T-cell (primary cell): ENCODE measurements around the gene GPATCH2L. TPM values are rescaled to one million over a fixed set of nuclear protein-coding genes. Genes with fewer than 3 reads are reported as not detected.
A peak's percentile ranks its signal among the peaks of the same experiment; 100 is the strongest.

Experiments
- ATAC-seq, 4 experiments: fragments of 200-7000 bp in 3 of 4; fragments of 150-1000 bp in 1 of 4; cut with Tn5 transposase; replicated peaks in 1 of 4; 1 replicate in 3 of 4; 2 replicates in 1 of 4; pipeline ENCODE4 v1.10.0; 2021; ENCODE audit warnings: moderate library complexity in 3 of 4, mild to moderate bottlenecking in 2 of 4, moderate number of reproducible peaks in 1 of 4
- CTCF ChIA-PET, 2 donors: fragments of 300-600 bp; sonication (Branson Sonifier 250); formaldehyde crosslinking; loops; one replicate each; lab custom pipeline; 2022; ENCODE audit warnings: antibody characterized with exemption in 2 of 2; lab: Charles Lee
- POLR2A ChIA-PET, 2 donors: fragments of 300-600 bp; sonication (Branson Sonifier 250); formaldehyde crosslinking; loops; one replicate each; lab custom pipeline; 2022; ENCODE audit warnings: antibody characterized with exemption in 2 of 2; lab: Charles Lee
- DNase-seq, 35 experiments: peaks; one replicate each; pipeline versions ENCODE4 v3.0.0 to v3.0.0-alpha.2; 2013 to 2023
- H3K27ac ChIP-seq: one replicate; pipeline ENCODE4 v1.5.1; 2013; ENCODE audit warnings: low read length
- H3K27me3 ChIP-seq, 2 experiments: replicated peaks in 1 of 2; 1 replicate in 1 of 2; 2 replicates in 1 of 2; pipeline versions ENCODE4 v1.6.1 to v1.7.0; 2013; ENCODE audit warnings: low read length in 1 of 2, mixed read lengths in 1 of 2; ENCODE audit not compliant: control insufficient read depth in 2 of 2, insufficient read depth in 2 of 2; ENCODE audit errors: extremely low read depth in 1 of 2
- H3K36me3 ChIP-seq, 2 donors: 1 replicate in 1 of 2; 2 replicates in 1 of 2; pipeline versions ENCODE4 v1.6.1 to v1.7.0; 2013; ENCODE audit warnings: low read length in 1 of 2; ENCODE audit not compliant: control insufficient read depth in 2 of 2, insufficient read depth in 1 of 2; ENCODE audit errors: extremely low read depth in 1 of 2
- H3K4me1 ChIP-seq, 2 experiments: 1 replicate in 1 of 2; 2 replicates in 1 of 2; pipeline versions ENCODE4 v1.6.1 to v1.7.0; 2013; ENCODE audit warnings: low read length in 2 of 2, mixed read lengths in 1 of 2; ENCODE audit not compliant: insufficient read depth in 2 of 2, control insufficient read depth in 1 of 2; ENCODE audit errors: extremely low read depth in 1 of 2
- H3K4me3 ChIP-seq, 2 donors: 1 replicate in 1 of 2; 2 replicates in 1 of 2; pipeline versions ENCODE4 v1.5.1 to v1.7.0; 2013; ENCODE audit warnings: mild to moderate bottlenecking in 2 of 2, low read length in 1 of 2, moderate library complexity in 1 of 2; ENCODE audit not compliant: control insufficient read depth in 1 of 2; ENCODE audit errors: extremely low read depth in 1 of 2
- H3K9me3 ChIP-seq: 2 replicates; pipeline ENCODE4 v1.7.0; 2013
- H3K27ac Mint-ChIP-seq, 2 donors: one replicate each; pipeline ENCODE4 v1.8.0; 2020 to 2021; ENCODE audit warnings: mild to moderate bottlenecking in 2 of 2, mixed read lengths in 2 of 2
- H3K27me3 Mint-ChIP-seq, 2 donors: one replicate each; pipeline ENCODE4 v1.8.0; 2021 to 2022; ENCODE audit warnings: mixed read lengths in 2 of 2
- H3K36me3 Mint-ChIP-seq: one replicate; pipeline ENCODE4 v1.8.0; 2021; ENCODE audit warnings: mixed read lengths
- H3K4me1 Mint-ChIP-seq, 3 donors: one replicate each; pipeline ENCODE4 v1.8.0; 2020 to 2022; ENCODE audit warnings: mixed read lengths in 3 of 3, mild to moderate bottlenecking in 1 of 3
- H3K4me3 Mint-ChIP-seq, 3 donors: one replicate each; pipeline ENCODE4 v1.8.0; 2020 to 2022; ENCODE audit warnings: mild to moderate bottlenecking in 3 of 3, mixed read lengths in 3 of 3, moderate library complexity in 3 of 3
- H3K9me3 Mint-ChIP-seq, 3 donors: one replicate each; pipeline ENCODE4 v1.8.0; 2020 to 2022; ENCODE audit warnings: mixed read lengths in 3 of 3
- WGBS: methylation state at CpG from one replicate; pipeline ENCODE4 v1.1.5; 2013; ENCODE audit warnings: missing lambda C conversion rate; ENCODE audit not compliant: insufficient coverage; 5-methylcytosine and 5-hydroxymethylcytosine counted together
- total RNA-seq, 35 experiments: library from RNA in 6 of 35; stranded (reverse) in 6 of 35; fragments of 120-200 nt in 1 of 35; gene quantifications; one replicate each; pipeline versions ENCODE4 v1.2.1 to v1.2.4 and lab custom pipeline; 2013 to 2026

The GPATCH2L gene
- total RNA-seq, 5 donors from 2014 or later (not counting 1 experiment from before 2014, with no cell fraction given), result 58.5 to 74.6 (median 72.1) TPM

DNA sequence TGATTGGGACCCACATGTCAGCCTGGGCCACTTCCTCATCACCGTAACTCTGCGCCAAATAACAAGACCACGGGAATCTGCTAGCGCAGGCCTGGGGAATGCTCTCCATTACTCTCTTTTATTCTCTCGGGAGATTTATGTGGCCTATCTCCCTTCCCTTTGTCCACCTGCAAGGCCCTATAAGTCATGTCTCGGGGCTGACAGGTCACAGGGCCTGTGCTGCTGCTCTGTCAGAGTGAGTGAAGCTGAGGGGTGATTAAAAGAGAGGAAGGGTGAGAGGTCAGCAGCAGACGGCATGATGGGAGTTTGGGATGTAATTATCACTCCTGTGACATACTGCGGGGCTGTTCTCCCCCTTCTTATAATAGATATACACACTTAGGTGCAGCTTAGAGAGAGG is 26.2 kb upstream of the GPATCH2L start:
- POLR2A ChIA-PET, result no interaction called here
- no peak overlapping the region for H3K4me3 Mint-ChIP-seq

DNA sequence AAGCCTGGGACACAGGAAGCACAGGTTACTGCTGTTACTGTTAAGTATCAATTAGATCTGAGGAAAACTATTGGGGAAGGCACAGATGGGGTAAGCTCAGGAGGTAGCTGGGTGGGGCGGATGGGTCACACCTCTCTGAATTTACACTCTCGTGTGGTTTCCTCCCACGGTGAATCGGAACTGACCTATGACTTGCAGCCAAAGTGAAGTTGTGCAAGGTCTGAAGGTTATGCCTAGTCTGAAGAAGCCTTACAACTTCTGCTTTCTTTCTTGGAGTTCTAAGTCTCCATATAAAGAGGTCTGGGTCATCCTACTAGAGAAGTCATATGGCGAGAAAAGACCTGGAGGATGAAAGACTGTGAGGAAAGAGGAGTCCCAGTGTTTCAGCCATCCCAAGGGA is 25.6 kb upstream of the GPATCH2L start:
- ATAC-seq (no peak), DNase-seq (no peak)
- H3K4me1 Mint-ChIP-seq, result peaks cover 0 to 2% (median 0%) of the 10 kb centered on the region in 3 donors
- CTCF ChIA-PET, result no interaction called here
- H3K9me3 Mint-ChIP-seq, result no peaks in the 10 kb centered on the region
- Histone ChIP-seq H3K27ac (no peak overlapping the region), H3K9me3 (no peaks in the 10 kb centered on the region), H3K4me1 (no peaks in the 10 kb centered on the region), H3K36me3 (no peaks in the 10 kb centered on the region), H3K27me3 (peaks cover 4 to 31% of the 10 kb centered on the region in 2 experiments), H3K4me3 (no peak overlapping the region)
- WGBS, result 80% methylated on average over 1 of the region's 5 CpGs
- H3K36me3 Mint-ChIP-seq, result no peaks in the 10 kb centered on the region
- POLR2A ChIA-PET, result no interaction called here
- H3K27me3 Mint-ChIP-seq, result peaks cover 31 to 40% of the 10 kb centered on the region in 2 donors
- no peak overlapping the region for H3K27ac Mint-ChIP-seq
- no peak overlapping the region for H3K4me3 Mint-ChIP-seq

More for the DNA sequence above, 26.2 kb upstream of the GPATCH2L start:
- Histone ChIP-seq H3K27ac (no peak overlapping the region), H3K9me3 (no peaks in the 10 kb centered on the region), H3K4me3 (no peak overlapping the region), H3K36me3 (no peaks in the 10 kb centered on the region), H3K4me1 (no peaks in the 10 kb centered on the region), H3K27me3 (peaks cover 2 to 27% of the 10 kb centered on the region in 2 experiments)
- DNase-seq (no peak), ATAC-seq (no peak)
- CTCF ChIA-PET, result no interaction called here
- Mint-ChIP-seq H3K36me3 (no peaks in the 10 kb centered on the region), H3K4me1 (no peaks in the 10 kb centered on the region), H3K27ac (no peak overlapping the region), H3K27me3 (peaks cover 25 to 35% of the 10 kb centered on the region in 2 donors), H3K9me3 (no peaks in the 10 kb centered on the region)
- 60% methylated on average over 4 of the region's 8 CpGs for WGBS

DNA sequence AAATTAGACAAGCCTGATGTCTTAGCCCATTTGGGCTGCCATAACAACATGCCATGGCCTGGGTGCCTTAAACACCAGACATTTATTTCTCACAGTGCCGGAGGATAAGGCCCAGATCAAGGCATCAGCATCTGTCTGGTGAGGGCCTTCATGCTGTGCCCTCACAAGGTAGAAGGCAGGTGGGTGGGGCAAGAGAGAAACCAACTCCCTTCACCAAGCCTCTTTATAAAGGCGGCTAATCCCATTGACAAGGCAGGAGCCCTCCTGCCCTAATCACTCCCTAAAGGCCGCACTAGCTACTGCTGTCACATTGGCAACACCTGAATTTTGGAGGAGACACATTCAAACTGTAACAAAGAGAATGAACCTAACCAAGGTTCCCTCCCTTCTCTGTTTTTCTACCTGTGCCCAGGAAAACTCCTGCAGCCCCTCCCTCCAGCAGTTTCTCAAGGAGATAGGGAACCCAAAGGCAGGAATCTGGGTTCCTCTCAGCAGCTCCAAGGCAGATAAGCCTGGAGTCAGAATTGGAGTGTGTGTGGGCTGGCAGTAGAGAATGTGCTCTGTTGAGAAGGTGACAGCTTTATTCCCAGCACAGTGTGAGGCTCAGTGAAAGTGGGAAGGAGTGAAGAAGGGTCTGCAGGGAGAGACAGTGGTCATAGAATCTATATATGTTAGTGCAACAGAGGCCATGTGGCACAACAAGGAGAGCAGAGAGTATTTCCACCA is 21.7 kb upstream of the GPATCH2L start:
- H3K27me3 Mint-ChIP-seq, result peaks cover 65% of the 10 kb centered on the region in 2 donors
- Histone ChIP-seq H3K27me3 (peaks cover 12 to 38% of the 10 kb centered on the region in 2 experiments), H3K4me3 (no peak overlapping the region), H3K9me3 (no peaks in the 10 kb centered on the region), H3K36me3 (no peaks in the 10 kb centered on the region), H3K27ac (no peak overlapping the region), H3K4me1 (no peaks in the 10 kb centered on the region)
- H3K4me1 Mint-ChIP-seq, result peaks cover 0 to 8% (median 0%) of the 10 kb centered on the region in 3 donors
- WGBS, result 86% methylated on average over 1 of the region's 3 CpGs
- ATAC-seq (no peak), DNase-seq (no peak)
- H3K27ac Mint-ChIP-seq, result no peak overlapping the region
- H3K36me3 Mint-ChIP-seq, result no peaks in the 10 kb centered on the region
- H3K9me3 Mint-ChIP-seq, result peaks cover 0 to 2% (median 0%) of the 10 kb centered on the region in 3 donors
- ChIA-PET POLR2A (no interaction called here), CTCF (no interaction called here)
- H3K4me3 Mint-ChIP-seq, result no peak overlapping the region

DNA sequence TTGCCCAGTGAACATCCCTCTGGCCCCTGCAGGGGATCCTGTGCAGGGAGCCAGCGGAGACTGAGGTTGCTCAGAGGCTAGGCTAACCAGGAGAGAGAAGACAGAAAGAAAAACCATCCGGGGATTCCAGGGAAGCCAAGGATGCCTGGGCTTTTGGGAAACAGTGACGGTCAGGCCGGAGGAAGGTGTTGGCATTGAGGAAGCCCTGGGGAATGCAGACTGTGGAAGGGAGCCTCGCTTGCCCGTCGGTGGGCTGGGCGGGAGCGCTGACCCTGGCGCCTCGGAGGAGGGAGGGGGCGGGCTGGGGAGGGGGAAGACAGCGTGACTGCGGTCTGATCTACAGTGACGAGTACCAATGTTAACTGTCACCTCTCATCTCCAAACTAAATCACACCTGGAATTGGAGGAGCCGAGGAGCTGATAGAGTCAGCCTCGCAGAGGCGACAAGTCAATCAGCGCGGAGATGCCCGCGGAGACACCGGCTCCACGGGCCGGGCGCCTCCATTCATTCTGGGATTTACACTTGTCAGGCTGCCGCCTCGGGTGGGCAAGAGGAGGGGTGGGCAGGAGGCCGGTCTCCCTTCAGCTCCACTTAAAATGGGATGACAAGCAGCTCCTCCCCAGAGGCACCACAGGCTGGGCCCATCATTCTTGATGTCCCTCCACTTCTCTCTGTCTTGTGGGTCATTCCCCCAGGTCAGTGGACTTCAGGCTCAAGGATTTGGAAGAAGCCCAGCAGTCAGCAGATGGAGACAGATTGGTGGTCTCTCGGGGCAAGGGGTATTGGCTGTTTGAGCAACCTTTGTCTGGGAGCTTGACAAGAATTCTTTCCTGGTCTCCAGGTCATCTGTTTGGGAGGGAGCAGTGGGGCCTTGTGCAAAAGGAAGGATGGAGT is 20.4 kb upstream of the GPATCH2L start:
- ChIA-PET CTCF (no interaction called here), POLR2A (no interaction called here)
- WGBS, result 28% methylated on average over 16 of the region's 30 CpGs
- H3K36me3 ChIP-seq, result no peaks in the 10 kb centered on the region
- DNase-seq (no peak), ATAC-seq (no peak)
- Mint-ChIP-seq H3K4me1 (peaks cover 0 to 8% (median 0%) of the 10 kb centered on the region in 3 donors), H3K27me3 (peaks cover 71 to 76% of the 10 kb centered on the region in 2 donors), H3K9me3 (peaks cover 0 to 2% (median 0%) of the 10 kb centered on the region in 3 donors), H3K27ac (no peak overlapping the region), H3K36me3 (no peaks in the 10 kb centered on the region), H3K4me3 (no peak overlapping the region)
- H3K4me3 ChIP-seq, result no peak overlapping the region
- H3K4me1 ChIP-seq, result no peaks in the 10 kb centered on the region
- no peaks in the 10 kb centered on the region for H3K9me3 ChIP-seq
- peaks cover 12 to 43% of the 10 kb centered on the region in 2 experiments for H3K27me3 ChIP-seq
- H3K27ac ChIP-seq, result no peak overlapping the region

DNA sequence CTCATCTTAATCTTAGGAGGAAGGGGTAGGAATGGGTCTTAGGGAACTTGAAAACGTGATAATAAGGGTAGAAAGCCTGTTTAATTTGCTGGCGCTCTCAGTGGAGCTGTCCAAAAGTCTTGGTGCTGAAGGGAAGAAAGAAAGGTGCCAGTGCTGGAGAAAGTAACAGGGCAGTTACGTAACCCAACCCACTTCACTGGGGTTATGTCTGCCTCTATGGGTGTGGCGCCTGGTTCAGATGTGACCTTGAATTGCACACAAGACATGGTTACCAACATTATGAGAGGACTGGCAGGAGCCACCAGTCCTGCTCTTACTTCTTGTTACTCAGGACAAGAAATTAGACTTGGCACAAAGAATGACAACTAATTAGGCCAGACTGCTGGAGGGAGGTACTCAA is 18.6 kb upstream of the GPATCH2L start:
- 0% methylated on average over 1 of the region's 4 CpGs for WGBS
- H3K9me3 ChIP-seq, result no peaks in the 10 kb centered on the region
- H3K36me3 Mint-ChIP-seq, result no peaks in the 10 kb centered on the region
- H3K4me1 ChIP-seq, result no peaks in the 10 kb centered on the region
- no peaks in the 10 kb centered on the region for H3K36me3 ChIP-seq
- peaks cover 14 to 56% of the 10 kb centered on the region in 2 experiments for H3K27me3 ChIP-seq
- H3K4me3 Mint-ChIP-seq, result no peak overlapping the region
- H3K27ac Mint-ChIP-seq, result no peak overlapping the region
- ChIA-PET CTCF (interaction anchor here in 1 of 2 donors (0.6 kb wide), 1 partner anchor 139 kb away, joined by 3 read pairs; no protein-coding TSS in a partner anchor), POLR2A (no interaction called here)
- ATAC-seq, result no peak
- peaks cover 0 to 2% (median 0%) of the 10 kb centered on the region in 3 donors for H3K9me3 Mint-ChIP-seq
- H3K27me3 Mint-ChIP-seq, result peaks cover 71 to 83% of the 10 kb centered on the region in 2 donors
- H3K4me1 Mint-ChIP-seq, result peaks cover 3 to 10% (median 3%) of the 10 kb centered on the region in 3 donors
- no peak overlapping the region for H3K27ac ChIP-seq
- peak in 2 of 35 experiments; percentile 10 to 16 for DNase-seq
- no peak overlapping the region for H3K4me3 ChIP-seq

DNA sequence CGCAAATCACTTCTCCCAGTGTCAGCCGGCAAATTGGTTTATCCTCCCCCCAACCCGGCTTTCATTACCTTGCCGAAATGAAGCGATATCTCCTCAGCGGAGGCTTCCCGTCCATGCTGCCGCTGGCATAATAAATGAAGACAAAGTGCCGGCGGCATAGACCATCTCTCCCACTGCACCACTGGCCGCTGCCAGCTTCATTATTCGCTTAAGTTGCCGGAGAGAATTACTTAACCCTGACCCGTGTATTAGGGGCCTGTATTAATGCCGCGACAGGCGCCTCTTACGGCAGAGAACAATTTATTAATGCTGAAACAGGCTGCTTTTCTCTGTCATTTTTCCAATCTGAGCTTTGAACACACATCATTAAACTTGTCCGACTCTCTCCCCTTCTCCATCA is 17.5 kb upstream of the GPATCH2L start:
- Histone ChIP-seq H3K4me1 (no peaks in the 10 kb centered on the region), H3K27me3 (peaks cover 12 to 64% of the 10 kb centered on the region in 2 experiments), H3K36me3 (no peaks in the 10 kb centered on the region), H3K9me3 (no peaks in the 10 kb centered on the region), H3K27ac (no peak overlapping the region), H3K4me3 (no peak overlapping the region)
- Mint-ChIP-seq H3K4me1 (peaks cover 7 to 16% (median 9%) of the 10 kb centered on the region in 3 donors), H3K4me3 (no peak overlapping the region), H3K36me3 (no peaks in the 10 kb centered on the region), H3K27ac (no peak overlapping the region), H3K27me3 (peaks cover 73 to 85% of the 10 kb centered on the region in 2 donors), H3K9me3 (peaks cover 0 to 2% (median 0%) of the 10 kb centered on the region in 3 donors)
- DNase-seq, result no peak
- ChIA-PET CTCF (interaction anchor here in 1 of 2 donors (0.6 kb wide), 1 partner anchor 478 kb away, joined by 3 read pairs; no protein-coding TSS in a partner anchor), POLR2A (no interaction called here)
- 92% methylated on average over 17 of the region's 19 CpGs for WGBS
- ATAC-seq, result no peak
